Measurements from ENCODE around the gene FAM78B.

- TF ChIP-seq CTCF (IDR thresholded peaks at IDR 0.05): no peak
- no peak for TF ChIP-seq POLR2A (IDR thresholded peaks at IDR 0.05)
Observed at GRCh38 chr1:166167572-166167925, 748 bp upstream of the FAM78B start.
